A549 (cell line): ENCODE results near the gene GET4. TPM values are rescaled to one million over a fixed set of nuclear protein-coding genes. Genes with fewer than 3 reads are reported as not detected.
"Not testable (repeated sequence)": the region's sequence is repeated elsewhere in the genome, so short reads cannot be mapped to it uniquely, and the experiment has no call there.

ENCODE experiments used
- ATAC-seq, 2 experiments: fragments of 200-7000 bp in 1 of 2; fragments of >200 bp in 1 of 2; cut with Nextera tagmentation in 1 of 2; cut with Tn5 transposase in 1 of 2; 3 replicates each; pipeline versions ENCODE4 v1.8.0 to v1.9.1; 2018 to 2020; ENCODE audit warnings: mild to moderate bottlenecking in 1 of 2, moderate library complexity in 1 of 2
- CTCF ChIA-PET: fragments of 300-600 bp; sonication (Branson Sonifier 250); formaldehyde crosslinking; extraction: SDS; loops from one replicate; lab custom pipeline; 2021; ENCODE audit warnings: antibody characterized with exemption, inconsistent platforms; lab: Yijun Ruan, JAX
- POLR2A ChIA-PET: fragments of 350-600 bp; formaldehyde crosslinking; extraction: SDS; loops from one replicate; lab custom pipeline; 2021; ENCODE audit warnings: antibody characterized with exemption, inconsistent platforms; lab: Yijun Ruan, JAX
- DNase-seq, 2 experiments: peaks; one replicate each; pipeline versions ENCODE4 v3.0.0 to v3.0.0-alpha.2; 2011 to 2016; ENCODE audit warnings: low read depth in 1 of 2, low spot score in 1 of 2
- FAIRE-seq: peaks from 2 replicates; lab custom pipeline; 2011; peaks lifted over from hg19 to GRCh38; lab: Jason Lieb, UNC
- H3K27ac ChIP-seq, 2 experiments: fragments of >200 bp; sonication (Bioruptor Twin); formaldehyde crosslinking; 3 replicates each; pipeline ENCODE4 v1.5.1; 2016 to 2017
- H3K4me1 ChIP-seq: fragments of >200 bp; sonication (Bioruptor Twin); formaldehyde crosslinking; 3 replicates; pipeline ENCODE4 v1.6.1; 2016
- H3K4me2 ChIP-seq: fragments of >200 bp; sonication (Bioruptor Twin); formaldehyde crosslinking; 3 replicates; pipeline ENCODE4 v1.6.1; 2016
- H3K4me3 ChIP-seq: fragments of >200 bp; sonication (Bioruptor Twin); formaldehyde crosslinking; 3 replicates; pipeline ENCODE4 v1.5.1; 2016
- H3K9me3 ChIP-seq: fragments of >200 bp; sonication (Bioruptor Twin); formaldehyde crosslinking; 3 replicates; pipeline ENCODE4 v1.6.1; 2016
- CTCF ChIP-seq: fragments of >200 bp; sonication (Bioruptor Twin); formaldehyde crosslinking; IDR thresholded peaks from 3 replicates; pipeline ENCODE4 v1.5.1; 2016
- EHF ChIP-seq: fragments of 250-450 bp; sonication (Bioruptor Pico); IDR thresholded peaks from 2 replicates; pipeline ENCODE4 v1.5.0; 2020; ENCODE audit warnings: mild to moderate bottlenecking
- EHMT2 ChIP-seq: fragments of 200-600 bp; sonication (generic); IDR thresholded peaks from 2 replicates; pipeline ENCODE4 v1.6.1; 2016; ENCODE audit warnings: antibody characterized with exemption, low read depth, mild to moderate bottlenecking, moderate library complexity
- ESRRA ChIP-seq: fragments of 150-350 bp; IDR thresholded peaks from 2 replicates; pipeline ENCODE4 v1.6.1; 2014; ENCODE audit warnings: mild to moderate bottlenecking, low read length, borderline replicate concordance
- FOSL2 ChIP-seq, 2 experiments: fragments of 450-650 bp in 1 of 2; fragments of >200 bp in 1 of 2; sonication (Bioruptor Twin) in 1 of 2; formaldehyde crosslinking; IDR thresholded peaks; 2 replicates each; pipeline versions ENCODE4 v1.5.0 to v1.6.1; 2016 to 2020; ENCODE audit warnings: mild to moderate bottlenecking in 1 of 2, moderate library complexity in 1 of 2
- GATA3 ChIP-seq: IDR thresholded peaks from 2 replicates; pipeline ENCODE4 v1.6.1; 2012; ENCODE audit warnings: borderline replicate concordance
- HES2 ChIP-seq: fragments of >200 bp; sonication (Bioruptor Twin); formaldehyde crosslinking; IDR thresholded peaks from 2 replicates; pipeline ENCODE4 v1.6.1; 2016
- HEYL ChIP-seq: fragments of 250-450 bp; sonication (Bioruptor Pico); IDR thresholded peaks from 2 replicates; pipeline ENCODE4 v1.8.0; 2021; ENCODE audit warnings: mild to moderate bottlenecking, moderate library complexity
- HOXA7 ChIP-seq: fragments of 250-450 bp; sonication (Bioruptor Pico); IDR thresholded peaks from 2 replicates; pipeline ENCODE4 v1.5.0; 2020; ENCODE audit warnings: mild to moderate bottlenecking, moderate library complexity
- JUNB ChIP-seq: fragments of >200 bp; sonication (Bioruptor Twin); formaldehyde crosslinking; IDR thresholded peaks from 2 replicates; pipeline ENCODE4 v1.6.1; 2016
- MAFK ChIP-seq: fragments of 450-650 bp; IDR thresholded peaks from 2 replicates; pipeline ENCODE4 v1.6.1; 2014; ENCODE audit not compliant: partially characterized antibody
- MAX ChIP-seq: IDR thresholded peaks from 2 replicates; pipeline ENCODE4 v1.6.1; 2012
- MAZ ChIP-seq: fragments of 150-350 bp; IDR thresholded peaks from 2 replicates; pipeline ENCODE4 v1.6.1; 2014; ENCODE audit warnings: antibody characterized with exemption, low read depth, low read length, borderline replicate concordance
- MYC ChIP-seq: IDR thresholded peaks from 2 replicates; pipeline ENCODE4 v1.6.1; 2012; ENCODE audit warnings: mild to moderate bottlenecking, inconsistent platforms, low read length, improper control_type of control experiment, borderline replicate concordance
- NR3C1 ChIP-seq: fragments of >200 bp; sonication (Bioruptor Twin); formaldehyde crosslinking; IDR thresholded peaks from 3 replicates; pipeline ENCODE4 v1.6.1; 2017
- PHF8 ChIP-seq: fragments of 200-600 bp; sonication (generic); IDR thresholded peaks from 2 replicates; pipeline ENCODE4 v1.6.1; 2016; ENCODE audit warnings: low read depth, mild to moderate bottlenecking, antibody characterized with exemption, moderate library complexity, borderline replicate concordance
- POLR2A ChIP-seq: IDR thresholded peaks from 2 replicates; pipeline ENCODE4 v1.6.1; 2012; ENCODE audit warnings: mild to moderate bottlenecking, low read length
- RAD21 ChIP-seq, 2 experiments: fragments of >200 bp in 1 of 2; sonication (Bioruptor Twin) in 1 of 2; formaldehyde crosslinking in 1 of 2; IDR thresholded peaks in 1 of 2; conservative IDR thresholded peaks in 1 of 2; 2 replicates in 1 of 2; 3 replicates in 1 of 2; pipeline ENCODE4 v1.6.1; 2012 to 2018; ENCODE audit warnings: inconsistent platforms in 1 of 2
- RARB ChIP-seq: fragments of 250-450 bp; sonication (Bioruptor Pico); IDR thresholded peaks from 2 replicates; pipeline ENCODE4 v1.8.0; 2021; ENCODE audit warnings: mild to moderate bottlenecking, moderate library complexity
- RFX5 ChIP-seq: fragments of 450-650 bp; IDR thresholded peaks from 2 replicates; pipeline ENCODE4 v1.7.1; 2014; ENCODE audit warnings: antibody characterized with exemption, mild to moderate bottlenecking, moderate library complexity
- RNF2 ChIP-seq: fragments of 200-600 bp; sonication (generic); IDR thresholded peaks from 2 replicates; pipeline ENCODE4 v1.6.1; 2016; ENCODE audit warnings: low read depth, mild to moderate bottlenecking, antibody characterized with exemption, moderate library complexity, borderline replicate concordance
- SMC3 ChIP-seq: fragments of >200 bp; sonication (Bioruptor Twin); formaldehyde crosslinking; IDR thresholded peaks from 3 replicates; pipeline ENCODE4 v1.6.1; 2018; ENCODE audit warnings: inconsistent platforms
- ZNF302 ChIP-seq: fragments of 250-450 bp; sonication (Bioruptor Pico); IDR thresholded peaks from 2 replicates; pipeline ENCODE4 v1.9.0; 2021; ENCODE audit warnings: inconsistent platforms, mild to moderate bottlenecking, moderate library complexity
- ZSCAN20 ChIP-seq: fragments of 250-450 bp; sonication (Bioruptor Pico); IDR thresholded peaks from 2 replicates; pipeline ENCODE4 v1.8.0; 2022; ENCODE audit warnings: mild to moderate bottlenecking, moderate library complexity
- whole genome bisulfite sequencing: methylation state at CpG from one replicate; pipeline ENCODE4 v1.1.6; 2017; ENCODE audit errors: missing lambda C conversion rate; 5-methylcytosine and 5-hydroxymethylcytosine counted together
- polyA plus RNA-seq, 4 experiments: library from polyadenylated mRNA; depleted of rRNA in 3 of 4; stranded (reverse); fragments of >200 nt; fragmentation: RNase III in 1 of 4; extraction: RNeasy Plus Mini Kit Qiagen cat#74134 plus additional on column Dnase treatment in 1 of 4; gene quantifications; 2 replicates in 3 of 4; 3 replicates in 1 of 4; pipeline ENCODE4 v1.2.3, GENCODE V29; 2011 to 2017

Gene GET4
- polyA plus RNA-seq, 2 of the 4 experiments (the other 2 are of a cell fraction) = 26.1 to 37.0 TPM

- TF ChIP-seq PHF8 (no peak), HEYL (CRISPR knock-in tag) (no peak), HES2 (no peak)
Measured at GRCh38 chr7:907158-907980, 31.0 kb downstream of the GET4 start (continued).

GRCh38 chr7:908159-908581, 31.8 kb downstream of the GET4 start:
- ATAC-seq = peak; percentile 18 to 25
- CTCF ChIA-PET = interaction anchor here (0.6 to 3.8 kb wide), 30 partner anchors 8 to 269 kb away, joined by 3 to 40 read pairs (median 4); partner anchors contain the start of genes ADAP1 and COX19

DNA sequence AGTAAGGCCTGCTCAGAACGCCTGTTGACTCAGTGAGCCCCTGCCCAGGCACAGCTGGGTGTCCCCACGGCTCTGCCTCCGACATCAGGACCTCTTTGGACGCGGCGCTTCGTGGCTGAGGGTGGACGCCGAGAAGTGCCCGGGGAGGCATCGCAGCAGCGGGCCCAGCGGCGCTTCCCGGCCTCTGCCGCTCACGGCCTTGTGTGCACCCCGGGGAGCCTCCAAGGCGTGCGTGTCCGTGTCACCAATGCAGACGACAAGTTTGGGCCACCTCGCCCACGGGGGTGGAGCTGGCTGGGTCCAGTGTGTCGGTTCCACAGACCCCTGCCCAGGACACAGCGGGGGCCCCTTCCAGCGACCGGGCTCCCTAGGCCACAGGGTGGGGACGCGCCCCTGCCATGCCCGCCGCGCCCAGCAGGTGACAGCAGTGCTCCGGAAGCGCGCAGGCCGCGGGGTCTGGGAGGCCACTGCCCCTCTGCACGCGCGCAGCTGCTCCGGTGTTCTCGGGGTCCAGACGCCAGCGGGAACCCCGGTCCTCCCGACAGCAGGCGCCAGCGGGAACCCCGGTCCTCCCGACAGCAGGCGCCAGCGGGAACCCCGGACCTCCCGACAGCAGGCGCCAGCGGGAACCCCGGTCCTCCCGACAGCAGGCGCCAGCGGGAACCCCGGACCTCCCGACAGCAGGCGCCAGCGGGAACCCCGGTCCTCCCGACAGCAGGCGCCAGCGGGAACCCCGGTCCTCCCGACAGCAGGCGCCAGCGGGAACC, 32.4 kb downstream of the GET4 start:
- peak overlapping the region; percentile 42 for H3K4me3 ChIP-seq

More at GRCh38 chr7:908159-908581, 31.8 kb downstream of the GET4 start:
- peak overlapping the region; percentile 64; the same call in 1 of the 3 replicates for H3K4me2 ChIP-seq
- H3K4me3 ChIP-seq = no peak overlapping the region
- POLR2A ChIA-PET = no interaction called here
- no peak for TF ChIP-seq ZNF302
- no peak for TF ChIP-seq ESRRA
- no peak for TF ChIP-seq MAFK
- no peak for TF ChIP-seq HES2
- TF ChIP-seq ZSCAN20 (CRISPR knock-in tag) = no peak
- no peak for TF ChIP-seq GATA3
- TF ChIP-seq RAD21 (conservative IDR thresholded peaks at IDR 0.05 in 1 of 2, IDR thresholded peaks at IDR 0.05 in 1 of 2) = no peak
- TF ChIP-seq FOSL2 (IDR thresholded peaks at IDR 0.05) = no peak
- TF ChIP-seq FOSL2 (CRISPR knock-in tag; IDR thresholded peaks at IDR 0.05) = no peak
- TF ChIP-seq EHF (CRISPR knock-in tag) = no peak
- TF ChIP-seq MYC = no peak
- no peak for TF ChIP-seq CTCF
- TF ChIP-seq HOXA7 (CRISPR knock-in tag) = no peak
- no peak for TF ChIP-seq EHMT2
- no peak for TF ChIP-seq RFX5
- no peak for TF ChIP-seq MAX
- no peak for TF ChIP-seq RARB (CRISPR knock-in tag)
- no peak for TF ChIP-seq NR3C1
- no peak for TF ChIP-seq MAZ
- no peak for TF ChIP-seq RNF2
- TF ChIP-seq JUNB = no peak
- H3K27ac ChIP-seq = no peak overlapping the region
- FAIRE-seq (no peak), DNase-seq (no peak)
- peaks cover 11% of the 10 kb centered on the region for H3K4me1 ChIP-seq
- 66% methylated on average over 8 of the region's 12 CpGs for WGBS
- H3K9me3 ChIP-seq = no peaks in the 10 kb centered on the region

More for the DNA sequence above, 32.4 kb downstream of the GET4 start:
- H3K9me3 ChIP-seq, POLR2A ChIA-PET, FAIRE-seq: not testable (repeated sequence)
- peak; percentile 71 to 82 for DNase-seq
- CTCF ChIA-PET = interaction anchor here (0.7 to 3.8 kb wide), 35 partner anchors 9 to 268 kb away, joined by 3 to 40 read pairs (median 4); partner anchors contain the start of genes ADAP1 and COX19
- no CpG with 5 or more reads among the region's 73 CpGs for WGBS
- TF ChIP-seq CTCF = peak; percentile 61
- peak; percentile 73 for TF ChIP-seq MAX
- TF ChIP-seq SMC3 = peak; percentile 75
- TF ChIP-seq RAD21 (conservative IDR thresholded peaks at IDR 0.05 in 1 of 2, IDR thresholded peaks at IDR 0.05 in 1 of 2) = peak; percentile 79 to 80
- TF ChIP-seq POLR2A = peak; percentile 30
- ATAC-seq = peak; percentile 80 to 93
- peaks cover 13% of the 10 kb centered on the region for H3K4me1 ChIP-seq
- H3K27ac ChIP-seq = peak overlapping the region; percentile 53 to 80; a peak in 5 of 6 replicates
- H3K4me2 ChIP-seq = peak overlapping the region; percentile 64
